ENCODE results near the gene LRRC55.

The LRRC55 gene

GRCh38 chr11:57153448-57153847 is 28.3 kb upstream of the LRRC55 start:
- in situ Hi-C loops (cut with HindIII; ENCODE audit: low sequenced_read_pairs), result no loop called here
- no peak for TF ChIP-seq CTCF (IDR thresholded peaks at IDR 0.05; ENCODE audit: low read depth, low read length)
- no peak for DNase-seq (ENCODE audit: low read depth, low spot score)
- no peak overlapping the region for H3K4me3 ChIP-seq (ENCODE audit: low read depth, low read length)

- no peak for DNase-seq (ENCODE audit: low read depth, low spot score)
- no peak overlapping the region for H3K4me3 ChIP-seq (ENCODE audit: low read depth, low read length)
- TF ChIP-seq CTCF (IDR thresholded peaks at IDR 0.05; ENCODE audit: low read depth, low read length), result no peak
- in situ Hi-C loops (cut with HindIII; ENCODE audit: low sequenced_read_pairs), result no loop called here
Measured at GRCh38 chr11:57154739-57155138, 27.0 kb upstream of the LRRC55 start.

DNA sequence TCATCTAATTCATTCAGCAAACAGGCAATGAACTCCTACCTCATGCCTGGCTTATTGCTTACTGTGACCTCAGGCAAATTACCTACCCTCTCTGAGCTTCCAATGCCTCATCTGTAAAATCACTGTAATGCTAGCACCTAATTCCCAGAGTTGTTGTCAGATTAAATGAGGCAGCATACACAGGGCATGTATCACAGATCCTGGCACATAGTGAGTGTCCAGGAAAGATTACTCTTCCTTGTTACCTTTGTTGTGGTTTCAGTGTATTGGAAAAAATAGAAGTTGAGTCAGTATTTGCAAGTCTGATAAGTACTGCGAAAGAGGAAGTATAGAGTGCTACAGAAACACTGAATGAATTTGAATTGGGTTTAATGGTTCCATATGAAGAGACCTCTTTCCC is 26.4 kb upstream of the LRRC55 start:
- DNase-seq (ENCODE audit: low read depth, low spot score), result no peak
- no peak overlapping the region for H3K4me3 ChIP-seq (ENCODE audit: low read depth, low read length)
- in situ Hi-C loops (cut with HindIII; ENCODE audit: low sequenced_read_pairs), result no loop called here
- TF ChIP-seq CTCF (IDR thresholded peaks at IDR 0.05; ENCODE audit: low read depth, low read length), result no peak

GRCh38 chr11:57155838-57156607 is 25.7 kb upstream of the LRRC55 start:
- DNase-seq (ENCODE audit: low read depth, low spot score), result no peak

GRCh38 chr11:57156928-57157327 is 24.8 kb upstream of the LRRC55 start:
- H3K4me3 ChIP-seq (ENCODE audit: low read depth, low read length), result no peak overlapping the region
- TF ChIP-seq CTCF (IDR thresholded peaks at IDR 0.05; ENCODE audit: low read depth, low read length), result no peak
- in situ Hi-C loops (cut with HindIII; ENCODE audit: low sequenced_read_pairs), result no loop called here
- DNase-seq (ENCODE audit: low read depth, low spot score), result no peak

More at GRCh38 chr11:57155838-57156607, 25.7 kb upstream of the LRRC55 start:
- no peak overlapping the region for H3K4me3 ChIP-seq (ENCODE audit: low read depth, low read length)
- in situ Hi-C loops (cut with HindIII; ENCODE audit: low sequenced_read_pairs), result no loop called here
- no peak for TF ChIP-seq CTCF (IDR thresholded peaks at IDR 0.05; ENCODE audit: low read depth, low read length)

GRCh38 chr11:57157624-57158023 is 24.1 kb upstream of the LRRC55 start:
- no peak for DNase-seq (ENCODE audit: low read depth, low spot score)
- TF ChIP-seq CTCF (IDR thresholded peaks at IDR 0.05; ENCODE audit: low read depth, low read length), result no peak
- H3K4me3 ChIP-seq (ENCODE audit: low read depth, low read length), result no peak overlapping the region
- in situ Hi-C loops (cut with HindIII; ENCODE audit: low sequenced_read_pairs), result no loop called here

Measured in astrocyte of the spinal cord (primary cell).